HepG2 (cell line): ENCODE results near the gene COQ9.

Source experiments
- FOXA1 ChIP-seq, 2 experiments: fragments of 450-650 bp in 1 of 2; sonication (generic) in 1 of 2; formaldehyde crosslinking in 1 of 2; IDR thresholded peaks; 2 replicates each; pipeline versions ENCODE4 v1.4.0 to v1.6.1; 2016 to 2020; ENCODE audit warnings: missing genetic modification reagents in 1 of 2
- FOXJ3 ChIP-seq: sonication (generic); formaldehyde crosslinking; IDR thresholded peaks from 2 replicates; pipeline ENCODE4 v1.4.0; 2020; ENCODE audit warnings: missing genetic modification reagents, mild to moderate bottlenecking, borderline replicate concordance
- KAT2B ChIP-seq: fragments of 150-350 bp; IDR thresholded peaks from 2 replicates; pipeline ENCODE4 v1.6.1; 2014; ENCODE audit warnings: low read depth, low read length, borderline replicate concordance
- NFIC ChIP-seq: IDR thresholded peaks from 2 replicates; pipeline ENCODE4 v1.6.1; 2012; ENCODE audit warnings: mild to moderate bottlenecking, low read length, inconsistent platforms
- ZNF766 ChIP-seq: sonication (generic); formaldehyde crosslinking; IDR thresholded peaks from 2 replicates; pipeline ENCODE4 v1.5.0; 2020; ENCODE audit warnings: missing genetic modification reagents, borderline replicate concordance
- ZNF850 ChIP-seq: sonication (generic); formaldehyde crosslinking; conservative IDR thresholded peaks from 2 replicates; pipeline ENCODE4 v1.9.0; 2021; ENCODE audit warnings: mild to moderate bottlenecking, missing genetic modification reagents
- TF ChIP-seq, protein P1 (sequence below): IDR thresholded peaks from 2 replicates; pipeline ENCODE4 v1.6.1; 2012; ENCODE audit warnings: inconsistent platforms
- TF ChIP-seq, protein P2 (sequence below): sonication (generic); formaldehyde crosslinking; IDR thresholded peaks from 2 replicates; pipeline ENCODE4 v1.4.0; 2020; ENCODE audit warnings: mild to moderate bottlenecking, low read depth, missing genetic modification reagents
- TF ChIP-seq, protein P3 (sequence below): sonication (generic); formaldehyde crosslinking; IDR thresholded peaks from 2 replicates; pipeline ENCODE4 v1.4.0; 2020; ENCODE audit warnings: mild to moderate bottlenecking, missing genetic modification reagents
- TF ChIP-seq, protein P4 (sequence below): sonication (generic); formaldehyde crosslinking; IDR thresholded peaks from 2 replicates; pipeline ENCODE4 v1.5.0; 2020; ENCODE audit warnings: mild to moderate bottlenecking, missing genetic modification reagents, moderate library complexity
- TF ChIP-seq, protein P5 (sequence below), 2 experiments: sonication (generic) in 1 of 2; formaldehyde crosslinking in 1 of 2; IDR thresholded peaks; 2 replicates each; pipeline versions ENCODE4 v1.5.1 to v1.6.1; 2011 to 2020; ENCODE audit warnings: borderline replicate concordance in 1 of 2, low read depth in 1 of 2, low read length in 1 of 2, mild to moderate bottlenecking in 1 of 2, missing genetic modification reagents in 1 of 2, moderate library complexity in 1 of 2
- TF ChIP-seq, protein P6 (sequence below): sonication (generic); formaldehyde crosslinking; IDR thresholded peaks from 2 replicates; pipeline ENCODE4 v1.4.0; 2020; ENCODE audit warnings: missing genetic modification reagents, mild to moderate bottlenecking, borderline replicate concordance

DNA sequence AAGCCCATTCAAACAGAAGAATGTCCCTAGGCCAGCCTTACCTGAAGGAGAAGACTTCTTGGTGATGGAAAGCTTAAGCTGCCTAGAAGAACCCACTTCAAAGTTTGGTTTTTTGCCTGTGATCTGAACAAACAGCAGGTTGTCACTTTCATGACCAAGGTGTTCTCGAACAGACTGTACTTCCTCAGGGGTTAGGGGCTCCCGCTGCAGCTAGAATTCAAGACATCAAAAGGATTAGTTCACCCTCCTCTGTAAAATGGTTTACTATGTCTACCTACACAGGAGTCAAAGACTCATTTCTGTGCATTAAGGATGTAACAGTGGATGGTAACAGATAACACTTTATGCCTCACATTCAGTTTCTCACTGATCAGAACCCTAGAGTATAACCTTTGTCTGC lies 13.3 kb upstream of the COQ9 start:
- TF ChIP-seq ZNF850 (CRISPR knock-in tag) (no peak), NFIC (no peak), KAT2B (no peak), ZNF766 (CRISPR knock-in tag) (no peak), FOXA1 (IDR thresholded peaks at IDR 0.05) (no peak), FOXA1 (CRISPR knock-in tag; IDR thresholded peaks at IDR 0.05) (no peak), FOXJ3 (CRISPR knock-in tag) (no peak)
- TF ChIP-seq, protein P1, sequence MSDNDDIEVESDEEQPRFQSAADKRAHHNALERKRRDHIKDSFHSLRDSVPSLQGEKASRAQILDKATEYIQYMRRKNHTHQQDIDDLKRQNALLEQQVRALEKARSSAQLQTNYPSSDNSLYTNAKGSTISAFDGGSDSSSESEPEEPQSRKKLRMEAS: no peak
- TF ChIP-seq, protein P2, sequence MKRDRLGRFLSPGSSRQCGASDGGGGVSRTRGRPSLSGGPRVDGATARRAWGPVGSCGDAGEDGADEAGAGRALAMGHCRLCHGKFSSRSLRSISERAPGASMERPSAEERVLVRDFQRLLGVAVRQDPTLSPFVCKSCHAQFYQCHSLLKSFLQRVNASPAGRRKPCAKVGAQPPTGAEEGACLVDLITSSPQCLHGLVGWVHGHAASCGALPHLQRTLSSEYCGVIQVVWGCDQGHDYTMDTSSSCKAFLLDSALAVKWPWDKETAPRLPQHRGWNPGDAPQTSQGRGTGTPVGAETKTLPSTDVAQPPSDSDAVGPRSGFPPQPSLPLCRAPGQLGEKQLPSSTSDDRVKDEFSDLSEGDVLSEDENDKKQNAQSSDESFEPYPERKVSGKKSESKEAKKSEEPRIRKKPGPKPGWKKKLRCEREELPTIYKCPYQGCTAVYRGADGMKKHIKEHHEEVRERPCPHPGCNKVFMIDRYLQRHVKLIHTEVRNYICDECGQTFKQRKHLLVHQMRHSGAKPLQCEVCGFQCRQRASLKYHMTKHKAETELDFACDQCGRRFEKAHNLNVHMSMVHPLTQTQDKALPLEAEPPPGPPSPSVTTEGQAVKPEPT (CRISPR knock-in tag): no peak
- TF ChIP-seq, protein P3, sequence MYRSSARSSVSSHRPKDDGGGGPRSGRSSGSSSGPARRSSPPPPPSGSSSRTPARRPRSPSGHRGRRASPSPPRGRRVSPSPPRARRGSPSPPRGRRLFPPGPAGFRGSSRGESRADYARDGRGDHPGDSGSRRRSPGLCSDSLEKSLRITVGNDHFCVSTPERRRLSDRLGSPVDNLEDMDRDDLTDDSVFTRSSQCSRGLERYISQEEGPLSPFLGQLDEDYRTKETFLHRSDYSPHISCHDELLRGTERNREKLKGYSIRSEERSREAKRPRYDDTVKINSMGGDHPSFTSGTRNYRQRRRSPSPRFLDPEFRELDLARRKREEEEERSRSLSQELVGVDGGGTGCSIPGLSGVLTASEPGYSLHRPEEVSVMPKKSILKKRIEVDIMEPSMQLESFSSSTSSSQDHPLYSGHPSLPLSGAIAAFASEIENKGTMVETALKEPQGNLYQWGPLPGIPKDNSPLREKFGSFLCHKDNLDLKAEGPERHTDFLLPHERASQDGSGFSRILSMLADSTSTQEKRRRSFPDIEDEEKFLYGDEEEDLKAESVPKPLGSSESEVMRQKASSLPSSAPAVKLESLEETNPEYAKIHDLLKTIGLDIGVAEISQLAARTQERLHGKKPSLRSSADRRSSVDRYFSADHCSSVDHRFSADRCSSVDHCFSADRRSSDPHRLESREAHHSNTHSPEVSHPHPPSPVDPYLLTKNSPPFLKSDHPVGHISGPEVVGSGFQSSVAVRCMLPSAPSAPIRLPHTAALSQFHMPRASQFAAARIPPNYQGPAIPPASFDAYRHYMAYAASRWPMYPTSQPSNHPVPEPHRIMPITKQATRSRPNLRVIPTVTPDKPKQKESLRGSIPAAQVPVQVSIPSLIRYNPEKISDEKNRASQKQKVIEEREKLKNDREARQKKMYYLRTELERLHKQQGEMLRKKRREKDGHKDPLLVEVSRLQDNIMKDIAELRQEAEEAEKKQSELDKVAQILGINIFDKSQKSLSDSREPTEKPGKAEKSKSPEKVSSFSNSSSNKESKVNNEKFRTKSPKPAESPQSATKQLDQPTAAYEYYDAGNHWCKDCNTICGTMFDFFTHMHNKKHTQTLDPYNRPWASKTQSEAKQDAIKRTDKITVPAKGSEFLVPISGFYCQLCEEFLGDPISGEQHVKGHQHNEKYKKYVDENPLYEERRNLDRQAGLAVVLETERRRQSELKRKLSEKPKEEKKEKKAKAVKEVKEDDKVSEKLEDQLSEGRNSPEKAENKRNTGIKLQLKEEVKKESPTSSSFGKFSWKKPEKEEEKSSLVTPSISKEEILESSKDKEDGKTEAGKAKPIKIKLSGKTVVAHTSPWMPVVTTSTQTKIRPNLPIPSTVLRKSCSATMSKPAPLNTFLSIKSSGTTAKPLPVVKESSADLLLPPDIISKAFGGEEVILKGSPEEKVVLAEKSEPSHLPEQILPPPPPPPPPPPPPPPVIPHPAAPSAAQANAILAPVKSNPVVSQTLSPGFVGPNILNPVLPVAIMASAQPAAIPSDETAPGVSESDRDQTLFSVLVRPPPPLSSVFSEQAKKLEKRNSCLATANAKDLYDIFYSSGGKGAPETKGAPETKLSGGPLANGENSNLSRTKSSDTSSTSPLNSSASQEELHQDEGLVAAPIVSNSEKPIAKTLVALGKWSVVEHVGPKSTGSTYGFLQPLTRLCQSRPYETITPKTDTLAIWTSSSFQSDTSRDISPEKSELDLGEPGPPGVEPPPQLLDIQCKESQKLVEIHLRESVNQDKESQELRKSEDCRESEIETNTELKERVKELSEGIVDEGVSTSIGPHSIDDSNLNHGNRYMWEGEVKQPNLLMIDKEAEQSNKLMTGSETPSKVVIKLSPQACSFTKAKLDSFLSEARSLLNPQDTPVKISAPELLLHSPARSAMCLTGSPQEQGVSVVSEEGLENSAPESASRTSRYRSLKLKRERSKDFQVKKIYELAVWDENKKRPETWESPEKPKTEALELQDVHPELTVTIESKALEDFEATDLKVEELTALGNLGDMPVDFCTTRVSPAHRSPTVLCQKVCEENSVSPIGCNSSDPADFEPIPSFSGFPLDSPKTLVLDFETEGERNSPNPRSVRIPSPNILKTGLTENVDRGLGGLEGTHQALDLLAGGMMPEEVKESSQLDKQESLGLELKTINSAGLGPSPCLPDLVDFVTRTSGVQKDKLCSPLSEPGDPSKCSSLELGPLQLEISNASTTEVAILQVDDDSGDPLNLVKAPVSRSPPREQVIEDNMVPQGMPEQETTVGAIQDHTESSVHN: no peak
- TF ChIP-seq, protein P4, sequence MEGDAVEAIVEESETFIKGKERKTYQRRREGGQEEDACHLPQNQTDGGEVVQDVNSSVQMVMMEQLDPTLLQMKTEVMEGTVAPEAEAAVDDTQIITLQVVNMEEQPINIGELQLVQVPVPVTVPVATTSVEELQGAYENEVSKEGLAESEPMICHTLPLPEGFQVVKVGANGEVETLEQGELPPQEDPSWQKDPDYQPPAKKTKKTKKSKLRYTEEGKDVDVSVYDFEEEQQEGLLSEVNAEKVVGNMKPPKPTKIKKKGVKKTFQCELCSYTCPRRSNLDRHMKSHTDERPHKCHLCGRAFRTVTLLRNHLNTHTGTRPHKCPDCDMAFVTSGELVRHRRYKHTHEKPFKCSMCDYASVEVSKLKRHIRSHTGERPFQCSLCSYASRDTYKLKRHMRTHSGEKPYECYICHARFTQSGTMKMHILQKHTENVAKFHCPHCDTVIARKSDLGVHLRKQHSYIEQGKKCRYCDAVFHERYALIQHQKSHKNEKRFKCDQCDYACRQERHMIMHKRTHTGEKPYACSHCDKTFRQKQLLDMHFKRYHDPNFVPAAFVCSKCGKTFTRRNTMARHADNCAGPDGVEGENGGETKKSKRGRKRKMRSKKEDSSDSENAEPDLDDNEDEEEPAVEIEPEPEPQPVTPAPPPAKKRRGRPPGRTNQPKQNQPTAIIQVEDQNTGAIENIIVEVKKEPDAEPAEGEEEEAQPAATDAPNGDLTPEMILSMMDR (CRISPR knock-in tag): no peak
- TF ChIP-seq, protein P5, sequence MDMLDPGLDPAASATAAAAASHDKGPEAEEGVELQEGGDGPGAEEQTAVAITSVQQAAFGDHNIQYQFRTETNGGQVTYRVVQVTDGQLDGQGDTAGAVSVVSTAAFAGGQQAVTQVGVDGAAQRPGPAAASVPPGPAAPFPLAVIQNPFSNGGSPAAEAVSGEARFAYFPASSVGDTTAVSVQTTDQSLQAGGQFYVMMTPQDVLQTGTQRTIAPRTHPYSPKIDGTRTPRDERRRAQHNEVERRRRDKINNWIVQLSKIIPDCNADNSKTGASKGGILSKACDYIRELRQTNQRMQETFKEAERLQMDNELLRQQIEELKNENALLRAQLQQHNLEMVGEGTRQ (IDR thresholded peaks at IDR 0.05; ENCODE audit: low read depth, low read length): no peak
- TF ChIP-seq, protein P5 (CRISPR knock-in tag; IDR thresholded peaks at IDR 0.05; ENCODE audit: borderline replicate concordance): no peak
- TF ChIP-seq, protein P6, sequence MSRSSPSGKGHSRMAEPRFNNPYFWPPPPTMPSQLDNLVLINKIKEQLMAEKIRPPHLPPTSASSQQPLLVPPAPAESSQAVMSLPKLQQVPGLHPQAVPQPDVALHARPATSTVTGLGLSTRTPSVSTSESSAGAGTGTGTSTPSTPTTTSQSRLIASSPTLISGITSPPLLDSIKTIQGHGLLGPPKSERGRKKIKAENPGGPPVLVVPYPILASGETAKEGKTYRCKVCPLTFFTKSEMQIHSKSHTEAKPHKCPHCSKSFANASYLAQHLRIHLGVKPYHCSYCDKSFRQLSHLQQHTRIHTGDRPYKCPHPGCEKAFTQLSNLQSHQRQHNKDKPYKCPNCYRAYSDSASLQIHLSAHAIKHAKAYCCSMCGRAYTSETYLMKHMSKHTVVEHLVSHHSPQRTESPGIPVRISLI (CRISPR knock-in tag): no peak
